HG03175 (cell line): Measurements from ENCODE around the gene LRRC53.

Source experiments
- ATAC-seq: cut with Tn5 transposase; IDR thresholded peaks from one replicate; pipeline ENCODE4 v1.9.1; 2021; ENCODE audit warnings: mild to moderate bottlenecking, moderate library complexity; ENCODE audit not compliant: unreplicated experiment

The LRRC53 gene

DNA sequence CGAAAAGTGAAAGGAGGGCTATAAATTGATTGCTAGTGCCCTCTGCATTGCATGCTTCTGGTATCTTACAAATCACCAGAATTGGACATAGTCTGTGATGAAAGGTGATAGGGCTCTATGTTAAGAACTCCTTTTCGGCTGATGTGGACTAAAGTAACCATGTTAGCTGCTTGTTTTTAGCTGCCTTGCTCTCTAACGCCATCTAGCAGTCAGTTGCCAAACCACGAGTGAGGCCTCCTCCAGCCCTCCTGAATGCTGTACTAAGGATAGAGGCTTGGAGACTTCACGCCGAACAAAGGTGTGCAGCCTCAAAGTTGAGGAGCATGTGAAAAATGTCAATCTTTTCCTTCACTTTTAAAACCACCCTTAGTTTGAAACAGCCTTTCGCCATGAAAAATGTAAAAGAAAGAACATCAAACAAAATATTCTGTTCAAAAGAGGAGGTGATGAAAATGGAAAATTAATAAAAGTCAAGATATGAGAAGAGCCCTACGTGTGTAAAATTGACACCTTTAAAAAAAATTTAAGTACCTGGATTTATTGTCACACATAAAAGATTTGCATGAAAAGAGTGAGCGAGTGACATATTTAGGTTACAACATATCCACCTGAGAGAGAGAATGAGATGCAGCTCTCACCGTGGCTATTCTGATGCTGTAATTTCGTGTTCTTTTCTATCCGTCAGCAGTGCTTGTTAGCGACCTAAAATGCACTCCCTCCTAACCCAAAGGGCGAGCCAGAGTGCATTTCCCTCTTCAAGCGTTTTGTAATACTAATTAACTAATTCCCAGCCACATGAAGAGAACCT, 8.1 kb downstream of the LRRC53 start:
- peak; percentile 85 for ATAC-seq

DNA sequence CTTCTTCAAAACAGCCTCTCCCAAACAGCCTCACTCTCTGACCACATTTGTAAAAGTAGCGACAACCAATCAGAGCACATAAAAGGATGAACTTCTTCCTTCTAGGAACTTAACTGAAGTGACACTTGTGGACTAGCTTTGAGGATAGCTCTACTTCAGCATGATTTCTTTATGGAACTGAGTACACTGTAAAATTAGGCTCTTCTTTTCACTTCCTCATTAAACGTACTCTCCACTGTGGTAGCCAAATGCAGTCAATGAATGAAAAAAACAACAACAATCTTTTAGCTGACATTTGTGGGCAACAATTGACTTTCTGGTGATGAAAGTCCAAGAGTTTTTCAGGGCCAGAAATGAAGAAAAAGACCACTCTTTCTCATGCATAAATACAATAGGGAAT, 9.6 kb downstream of the LRRC53 start:
- ATAC-seq = peak; percentile 38

DNA sequence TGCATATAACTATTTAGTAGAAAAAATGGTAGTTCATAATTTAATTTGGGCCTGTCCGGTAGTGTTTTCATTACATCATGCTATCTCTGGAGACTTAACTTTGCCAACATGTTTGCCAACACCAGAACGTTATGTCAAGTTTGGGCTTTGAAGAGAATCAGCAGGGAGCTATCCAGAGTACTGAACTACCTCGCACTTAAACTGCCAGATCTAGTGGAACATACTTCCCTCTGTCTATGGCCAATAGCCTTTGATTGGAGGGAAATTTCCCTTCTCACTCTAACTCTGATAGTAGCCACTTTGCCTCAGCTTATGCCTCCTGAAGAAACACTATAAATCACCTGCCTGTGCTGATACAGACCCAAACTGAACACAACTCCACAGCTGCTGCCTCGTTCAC, 10.0 kb downstream of the LRRC53 start:
- ATAC-seq = no peak

DNA sequence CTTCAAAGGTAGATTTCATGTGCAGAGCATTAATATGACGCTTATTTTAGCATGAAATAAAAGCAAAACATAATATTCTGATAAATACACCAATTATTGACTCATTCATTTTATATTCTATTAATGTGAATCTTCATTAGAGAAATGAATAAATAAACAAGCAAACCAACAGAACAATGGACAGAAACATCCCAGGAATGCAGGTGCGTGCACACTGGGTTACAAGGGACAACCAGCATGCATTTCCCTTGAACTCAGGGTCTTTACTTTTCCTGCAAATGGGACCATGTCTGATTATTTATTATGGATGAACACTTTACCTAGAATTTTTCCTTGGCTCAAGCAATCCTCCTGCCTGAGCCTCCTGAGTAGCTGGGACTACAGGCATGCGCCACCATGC, 13.5 kb downstream of the LRRC53 start:
- ATAC-seq = no peak

DNA sequence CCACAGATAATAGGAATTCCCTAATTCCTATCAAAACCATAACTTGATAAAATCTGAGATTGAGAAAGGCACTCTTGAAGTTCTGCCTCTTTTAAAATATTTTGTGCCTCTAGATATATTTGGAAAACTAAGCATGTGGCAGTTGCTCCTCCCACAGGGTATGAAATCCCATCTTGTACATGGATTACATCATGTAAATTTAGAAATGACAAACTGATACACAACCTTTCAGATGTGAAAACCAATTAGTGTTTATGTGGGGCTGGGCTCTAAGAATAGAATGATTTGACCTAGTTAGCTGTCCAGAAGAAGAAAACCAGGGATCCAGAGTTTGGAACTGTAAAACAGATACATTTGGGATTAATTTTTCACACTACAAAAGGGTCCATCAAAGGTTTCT, 15.7 kb downstream of the LRRC53 start:
- no peak for ATAC-seq

DNA sequence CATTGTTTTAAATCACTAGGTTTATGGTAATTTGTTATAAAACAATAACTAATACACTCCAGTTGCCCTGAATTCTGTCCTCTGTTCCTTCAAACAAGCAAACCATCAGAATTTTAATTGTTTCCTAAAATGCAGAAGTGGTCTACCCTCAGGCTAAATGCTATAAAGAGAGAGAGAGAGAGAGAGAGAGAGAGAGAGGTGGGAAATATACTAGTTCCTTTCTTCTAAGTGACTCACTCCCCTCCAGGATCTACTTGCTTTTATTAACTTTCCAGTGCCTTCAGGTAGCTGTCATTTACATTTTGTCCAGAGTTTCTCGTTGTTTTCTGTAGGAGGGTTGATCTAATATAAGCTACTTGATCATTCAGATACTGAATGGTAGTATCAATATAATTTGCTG, 26.4 kb downstream of the LRRC53 start:
- no peak for ATAC-seq

DNA sequence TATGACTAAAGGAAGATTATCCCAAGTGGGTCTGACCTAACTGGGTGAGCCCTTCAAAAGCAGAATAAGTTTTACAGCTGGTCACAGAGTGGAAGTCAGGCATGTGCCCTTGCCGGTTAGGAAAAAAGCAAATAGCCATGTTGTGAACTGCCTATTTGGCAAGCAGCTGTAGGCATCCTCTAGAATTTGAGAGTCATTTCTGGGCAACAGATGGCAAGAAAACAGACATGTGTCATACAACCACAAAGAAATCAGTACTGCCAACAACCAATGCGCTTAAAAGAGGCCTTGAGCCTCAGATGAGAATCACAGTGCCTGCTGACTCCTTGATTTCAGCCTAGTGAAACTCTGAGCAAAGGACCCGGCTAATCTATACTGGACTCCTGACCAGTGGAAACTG, 26.8 kb downstream of the LRRC53 start:
- no peak for ATAC-seq

DNA sequence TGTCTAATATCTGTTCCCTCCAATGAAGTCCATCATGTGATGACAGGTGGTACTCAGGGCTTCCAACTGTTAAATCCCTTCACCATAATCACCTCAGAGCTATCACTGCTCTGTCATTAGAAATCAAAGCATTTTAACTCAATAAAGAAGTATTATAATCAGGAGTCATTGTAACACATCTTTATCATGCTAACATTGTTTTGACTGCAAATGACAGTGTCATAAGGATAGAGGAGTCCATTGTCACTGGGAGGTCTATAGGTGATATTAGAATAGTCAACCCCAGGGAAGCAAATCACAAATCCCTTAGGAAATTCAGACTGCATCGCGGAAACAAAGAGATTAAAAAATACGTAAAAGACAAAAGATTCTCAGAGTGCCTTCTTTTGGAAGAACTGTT, 30.8 kb downstream of the LRRC53 start:
- ATAC-seq = no peak

DNA sequence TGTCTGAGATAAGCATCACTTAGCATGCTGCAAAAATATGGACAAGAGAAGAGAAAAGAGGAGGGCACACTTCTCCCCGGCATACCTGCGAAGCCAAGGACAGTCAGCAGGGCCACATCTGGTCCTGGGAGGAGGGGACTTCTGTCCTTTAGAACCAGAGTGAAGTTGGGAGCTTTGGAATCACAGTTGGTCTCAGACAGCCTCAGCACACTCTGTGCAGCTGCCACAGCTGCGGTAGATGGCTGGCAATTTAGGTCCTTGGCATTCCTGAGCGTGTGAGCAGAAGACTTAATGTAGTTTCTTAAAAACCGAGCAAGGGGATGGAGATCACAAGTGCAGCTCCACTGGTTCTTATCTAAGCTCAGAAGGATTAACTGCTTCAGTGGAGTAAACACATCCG, 32.3 kb downstream of the LRRC53 start:
- ATAC-seq = no peak

DNA sequence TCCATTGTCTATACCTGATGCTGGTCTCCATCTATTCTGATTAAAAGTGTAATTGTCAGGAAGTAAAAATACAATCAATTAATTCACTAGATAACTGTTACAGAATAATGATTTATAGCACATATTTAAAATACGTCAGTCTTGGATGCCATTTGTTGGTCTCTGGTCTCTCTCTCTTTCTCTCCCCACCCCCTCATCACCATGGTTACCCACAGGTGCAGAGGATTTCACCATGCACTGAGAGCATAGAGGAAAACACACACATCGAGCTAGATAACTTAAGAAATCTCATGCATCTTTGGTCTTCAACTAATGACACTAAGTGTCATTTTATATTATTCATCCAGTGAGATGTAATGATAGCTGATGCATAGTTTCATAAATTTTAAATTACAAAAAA, 33.4 kb downstream of the LRRC53 start:
- no peak for ATAC-seq

DNA sequence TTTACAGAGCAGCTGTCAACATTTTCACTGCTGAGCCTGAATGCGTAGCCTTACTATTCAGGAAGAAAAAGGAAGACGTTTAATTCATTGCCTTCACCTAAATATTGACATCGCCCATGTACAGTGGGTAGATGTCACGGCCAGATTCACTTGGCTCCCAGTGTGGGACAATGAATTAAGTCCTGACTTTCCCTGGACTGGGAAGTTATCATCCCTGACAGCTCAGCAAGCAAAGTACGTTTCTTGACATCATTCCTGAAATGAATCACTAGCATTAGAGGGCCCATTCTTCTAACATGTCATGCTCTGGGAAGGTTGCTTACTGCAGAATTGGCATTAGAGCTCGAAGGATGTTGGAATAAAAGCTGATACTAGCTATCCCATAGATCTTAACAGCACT, 37.8 kb downstream of the LRRC53 start:
- ATAC-seq = no peak

DNA sequence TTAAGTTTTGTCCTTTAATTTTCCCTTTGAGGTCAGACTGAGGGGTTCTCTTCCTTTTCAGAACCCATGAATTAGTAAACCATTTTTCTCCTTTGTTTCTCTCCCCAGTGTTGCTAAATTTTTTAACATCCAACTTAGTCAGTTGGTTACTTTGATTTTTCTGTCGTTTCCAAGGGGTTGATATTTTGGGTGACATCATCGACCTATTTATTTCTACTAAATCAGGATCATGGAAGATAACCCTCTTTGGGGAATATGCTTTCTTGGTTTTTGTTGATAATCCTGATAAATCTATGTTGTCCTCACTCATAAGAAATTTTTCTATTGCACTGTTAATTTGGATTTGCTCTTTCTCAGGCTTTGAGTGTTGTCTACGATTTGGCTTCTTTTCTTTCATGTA, 40.9 kb downstream of the LRRC53 start:
- no peak for ATAC-seq

DNA sequence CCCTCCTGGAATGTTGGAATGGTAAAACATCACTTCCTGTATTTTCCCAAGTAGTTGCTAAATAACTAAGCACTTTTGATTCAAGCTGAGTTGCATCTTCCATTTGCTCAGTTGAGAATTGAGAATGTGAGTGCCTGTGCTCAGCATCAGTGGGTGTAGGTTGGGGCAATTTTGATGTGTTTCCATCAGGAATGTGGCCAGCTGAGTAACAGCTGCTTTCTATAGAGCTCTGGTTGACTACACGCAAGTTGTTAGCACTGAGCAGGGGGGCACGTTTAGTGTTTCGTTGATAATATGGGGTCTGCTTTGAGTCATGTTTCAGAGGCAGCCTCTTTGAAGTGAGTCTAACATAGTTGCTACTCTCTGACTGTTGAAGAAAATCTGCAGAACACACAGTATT, 41.5 kb downstream of the LRRC53 start:
- ATAC-seq = no peak

DNA sequence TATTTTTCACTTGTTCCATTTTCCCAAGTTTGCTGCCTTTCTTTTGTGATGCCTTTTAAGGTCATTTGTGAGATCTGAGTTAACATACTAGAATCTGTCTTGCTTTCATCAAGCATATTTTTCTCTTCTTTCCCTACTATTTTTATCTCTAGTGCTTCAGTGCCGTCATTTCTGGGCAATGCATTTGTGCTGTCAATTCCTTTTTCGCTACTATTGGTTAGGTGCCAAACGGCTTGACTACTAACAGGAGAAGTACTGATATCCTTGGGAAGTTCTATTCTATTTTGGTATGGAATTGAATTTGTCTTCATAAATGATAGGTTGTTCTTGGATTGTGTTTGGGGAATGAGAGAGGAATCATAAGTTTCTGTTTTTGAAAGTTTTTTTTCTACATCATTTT, 42.2 kb downstream of the LRRC53 start:
- no peak for ATAC-seq

DNA sequence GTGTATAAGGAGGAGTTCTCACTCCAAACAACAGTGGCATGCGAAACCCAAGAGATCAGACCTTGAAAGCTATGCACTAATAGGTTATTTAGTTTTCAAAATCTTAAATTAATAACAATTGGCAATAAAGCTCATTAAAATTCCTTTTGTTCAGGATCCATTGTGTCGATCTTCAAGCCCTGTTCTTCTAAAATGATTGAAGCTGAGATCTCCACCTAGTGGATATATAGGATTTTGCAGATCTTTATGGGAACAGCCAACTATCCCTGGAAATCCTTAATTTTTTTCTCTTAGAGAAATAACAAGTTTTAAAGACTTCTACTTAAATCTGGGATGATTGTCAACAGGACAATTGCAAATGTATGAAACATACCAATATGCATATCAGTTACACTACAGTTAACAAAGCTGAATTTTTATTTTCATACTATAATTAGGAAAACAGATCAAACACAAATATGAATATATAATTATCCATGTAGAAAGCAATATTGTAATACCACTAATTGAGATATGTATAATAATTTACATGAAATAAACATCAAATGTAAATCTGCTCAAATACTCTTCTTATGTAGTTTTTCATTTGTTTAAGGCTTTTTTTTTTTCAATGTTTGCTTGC, 43.3 kb downstream of the LRRC53 start:
- peak; percentile 60 for ATAC-seq

DNA sequence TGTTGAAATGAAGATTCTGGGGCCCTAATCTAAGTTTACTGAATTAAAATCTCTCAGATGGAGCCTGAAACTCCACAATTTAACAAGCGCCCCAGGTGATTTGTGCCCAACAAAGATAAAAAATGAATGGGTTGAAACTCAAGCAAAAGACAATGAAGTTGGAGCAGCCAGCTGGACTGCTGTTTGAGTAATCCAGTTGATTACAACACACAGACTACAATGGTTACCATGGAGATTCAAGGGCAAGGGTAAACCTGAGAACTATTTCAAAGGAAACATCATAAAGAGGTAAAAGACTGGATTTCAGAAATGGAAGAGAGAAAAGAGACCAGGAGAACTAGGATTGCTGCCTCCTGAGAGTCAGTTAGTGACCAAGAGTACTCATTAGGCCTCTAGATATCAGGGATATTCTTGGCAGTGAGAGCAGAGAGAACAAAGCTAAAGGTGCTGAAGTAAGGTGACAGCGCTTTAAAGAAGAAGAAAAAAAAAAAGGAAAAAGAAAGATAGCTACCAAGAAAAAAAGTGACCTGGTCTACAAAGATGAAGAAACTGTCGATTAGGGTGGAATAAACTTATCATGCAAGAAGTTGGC, 44.5 kb downstream of the LRRC53 start:
- ATAC-seq = no peak

DNA sequence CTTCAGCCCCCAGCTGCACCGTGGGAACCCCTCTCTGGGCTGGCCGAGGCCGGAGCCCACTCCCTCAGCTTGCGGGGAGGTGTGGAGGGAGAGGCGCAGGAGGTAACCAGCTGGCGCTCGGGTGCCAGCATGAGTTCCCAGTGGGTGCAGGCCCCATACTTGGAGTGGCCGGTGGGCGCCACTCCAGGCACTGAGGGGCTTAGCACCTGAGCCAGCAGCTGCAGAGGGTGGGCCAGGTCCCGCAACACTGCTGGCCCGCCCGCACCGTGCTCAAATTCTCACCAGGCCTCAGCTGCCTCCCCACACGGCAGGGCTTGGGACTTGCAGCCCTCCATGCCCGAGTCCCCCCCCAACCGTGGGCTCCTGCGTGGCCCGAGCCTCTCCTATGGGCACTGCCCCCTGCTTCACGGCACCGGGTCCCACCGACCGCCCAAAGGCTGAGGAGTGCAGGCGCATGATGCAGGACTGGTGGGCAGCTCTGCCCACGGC, 47.2 kb downstream of the LRRC53 start:
- no peak for ATAC-seq

DNA sequence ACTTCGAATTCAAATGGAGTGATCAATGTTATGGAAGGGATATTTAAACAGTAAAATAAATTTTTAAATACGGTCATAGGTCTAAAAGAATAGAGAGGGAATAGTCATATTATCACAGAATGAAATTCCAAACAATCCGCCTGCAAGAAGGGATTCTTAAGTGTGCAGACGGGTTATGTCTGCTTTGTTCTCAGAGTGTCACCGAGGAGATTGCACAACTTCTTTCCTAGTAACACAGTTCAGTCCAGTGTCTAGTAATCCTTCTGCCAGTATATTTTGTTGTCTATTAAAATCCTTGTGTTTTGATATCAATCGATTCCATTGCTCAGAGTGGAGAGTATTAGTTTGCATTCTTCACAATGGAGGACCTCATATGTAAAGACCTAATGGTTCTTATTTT, 48.4 kb downstream of the LRRC53 start:
- no peak for ATAC-seq

DNA sequence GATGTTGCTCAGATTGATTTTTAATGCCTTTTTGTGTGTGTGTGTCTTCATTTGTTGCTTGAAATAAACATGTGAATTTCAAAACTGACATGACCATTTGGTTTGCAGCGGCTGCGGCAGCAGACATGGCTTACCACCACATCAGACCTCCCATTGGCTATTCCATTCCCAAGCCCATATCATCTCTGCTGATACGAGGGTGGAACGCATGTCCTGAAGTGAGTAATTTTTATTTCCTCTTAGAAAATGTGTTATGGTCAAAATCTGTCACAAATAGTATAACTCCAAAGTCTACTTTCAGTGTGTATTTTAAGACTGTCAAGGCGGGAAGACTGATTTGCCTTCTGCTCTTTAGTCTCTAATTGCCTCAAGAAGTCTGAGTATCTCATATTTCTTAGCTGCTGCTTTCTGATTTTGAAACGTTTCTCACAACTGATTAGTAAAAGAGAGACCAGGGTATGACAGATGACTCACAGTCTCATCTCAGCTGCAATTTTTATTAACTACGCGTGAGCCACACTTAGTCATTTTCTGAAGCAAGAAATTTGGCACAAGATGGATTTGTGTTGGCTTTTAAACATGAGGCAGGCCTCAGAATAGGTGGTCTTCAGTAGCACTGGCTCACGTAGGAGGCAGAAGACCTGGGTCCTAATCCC, 49.0 kb downstream of the LRRC53 start:
- peak; percentile 81 for ATAC-seq

DNA sequence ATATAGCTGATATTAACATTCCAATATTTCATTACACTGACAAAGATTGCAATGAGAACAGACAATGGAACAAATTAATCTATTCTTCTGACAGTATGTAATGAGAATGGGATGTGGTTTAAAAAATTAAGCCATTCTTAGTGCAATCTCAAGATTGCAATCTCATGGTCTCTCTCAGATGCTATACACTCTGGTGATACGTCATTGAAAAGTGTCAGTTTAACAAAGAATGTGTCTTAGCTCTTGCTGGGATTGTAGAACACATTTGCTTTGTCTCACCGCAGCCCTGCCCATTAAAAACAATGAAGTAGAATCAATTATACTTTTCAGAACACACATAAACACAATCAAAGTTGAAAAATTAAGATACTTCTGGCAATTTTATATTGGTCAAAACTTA, 55.2 kb downstream of the LRRC53 start:
- ATAC-seq = no peak

DNA sequence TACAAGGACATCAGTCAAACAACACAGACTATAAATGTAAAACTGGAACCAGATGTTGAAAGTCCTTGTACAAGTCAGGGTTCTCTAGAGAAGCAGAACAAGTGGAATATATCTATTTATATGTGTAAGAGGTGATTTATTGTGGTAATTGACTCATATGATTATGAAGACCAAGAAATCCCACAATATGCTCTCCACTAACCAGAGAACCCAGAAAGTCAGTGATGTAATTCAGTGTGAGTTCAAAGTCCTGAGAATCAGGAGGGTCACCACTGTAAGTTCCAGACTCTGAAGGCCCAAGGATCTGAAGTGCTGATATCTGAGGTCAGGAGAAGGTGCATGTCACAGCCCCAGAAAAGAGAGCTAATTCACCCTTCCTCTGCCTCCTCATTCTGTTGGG, 57.0 kb downstream of the LRRC53 start:
- no peak for ATAC-seq

DNA sequence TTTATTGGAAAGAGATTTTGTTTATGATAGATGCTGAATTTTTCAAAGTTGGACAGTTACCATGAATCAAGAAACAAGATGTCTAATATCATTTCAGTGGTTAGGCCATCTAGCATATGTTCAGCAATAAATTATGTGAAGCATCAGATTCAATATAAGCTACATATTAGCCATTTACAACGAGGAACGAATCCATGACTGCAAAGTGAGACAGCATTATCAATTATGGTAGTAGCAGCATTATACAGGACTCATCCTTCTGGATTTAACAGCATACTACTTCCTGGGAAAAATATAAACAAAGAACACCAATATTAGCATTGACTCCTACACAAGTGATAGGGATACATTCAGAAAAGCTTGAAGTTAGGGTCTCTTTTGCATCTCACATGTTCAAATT, 59.1 kb downstream of the LRRC53 start:
- ATAC-seq = no peak
